ENCODE measurements around the gene NT5DC2. TPM values are rescaled to one million over a fixed set of nuclear protein-coding genes. Genes with fewer than 3 reads are reported as not detected.

NT5DC2 gene
- polyA plus RNA-seq, 4 donors, result 4.9 to 46.9 (median 23.8) TPM

DNA sequence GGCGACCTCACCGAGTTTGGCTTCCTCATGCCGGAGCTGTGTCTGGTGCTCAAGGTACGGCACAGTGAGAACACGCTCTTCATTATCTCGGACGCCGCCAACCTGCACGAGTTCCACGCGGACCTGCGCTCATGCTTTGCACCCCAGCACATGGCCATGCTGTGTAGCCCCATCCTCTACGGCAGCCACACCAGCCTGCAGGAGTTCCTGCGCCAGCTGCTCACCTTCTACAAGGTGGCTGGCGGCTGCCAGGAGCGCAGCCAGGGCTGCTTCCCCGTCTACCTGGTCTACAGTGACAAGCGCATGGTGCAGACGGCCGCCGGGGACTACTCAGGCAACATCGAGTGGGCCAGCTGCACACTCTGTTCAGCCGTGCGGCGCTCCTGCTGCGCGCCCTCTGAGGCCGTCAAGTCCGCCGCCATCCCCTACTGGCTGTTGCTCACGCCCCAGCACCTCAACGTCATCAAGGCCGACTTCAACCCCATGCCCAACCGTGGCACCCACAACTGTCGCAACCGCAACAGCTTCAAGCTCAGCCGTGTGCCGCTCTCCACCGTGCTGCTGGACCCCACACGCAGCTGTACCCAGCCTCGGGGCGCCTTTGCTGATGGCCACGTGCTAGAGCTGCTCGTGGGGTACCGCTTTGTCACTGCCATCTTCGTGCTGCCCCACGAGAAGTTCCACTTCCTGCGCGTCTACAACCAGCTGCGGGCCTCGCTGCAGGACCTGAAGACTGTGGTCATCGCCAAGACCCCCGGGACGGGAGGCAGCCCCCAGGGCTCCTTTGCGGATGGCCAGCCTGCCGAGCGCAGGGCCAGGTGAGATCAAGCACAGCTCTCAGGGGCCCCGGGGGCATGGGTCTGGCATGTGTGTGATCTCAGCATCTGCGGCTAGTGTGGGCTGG lies 45.6 kb downstream of the NT5DC2 start:
- H3K4me3 ChIP-seq (ENCODE audit: low read depth in 1 of 3, low read length in 3 of 3), result no peak overlapping the region
- WGBS, 3 donors, result 96 to 97% (median 97%) methylated on average over 58 to 59 of the region's 59 CpGs
- peaks cover 2 to 96% (median 22%) of the 10 kb centered on the region in 3 donors for H3K36me3 ChIP-seq (ENCODE audit: control insufficient read depth in 3 of 3, insufficient read depth in 2 of 3, low read depth in 1 of 3, low read length in 3 of 3)
- FAIRE-seq, result no peak
- no peaks in the 10 kb centered on the region for H3K4me1 ChIP-seq (ENCODE audit: control insufficient read depth in 3 of 3, insufficient read depth in 2 of 3, low read depth in 1 of 3, low read length in 2 of 3)
- H3K9me3 ChIP-seq (ENCODE audit: control insufficient read depth in 2 of 2, insufficient read depth in 1 of 2, low read depth in 1 of 2, low read length in 1 of 2), result no peaks in the 10 kb centered on the region
- no peak overlapping the region for H3K27ac ChIP-seq (ENCODE audit: low read depth in 1 of 3, low read length in 2 of 3)
- DNase-seq, result no peak
- H3K27me3 ChIP-seq (ENCODE audit: control insufficient read depth in 3 of 3, insufficient read depth in 3 of 3, low read length in 3 of 3), result no peaks in the 10 kb centered on the region

DNA sequence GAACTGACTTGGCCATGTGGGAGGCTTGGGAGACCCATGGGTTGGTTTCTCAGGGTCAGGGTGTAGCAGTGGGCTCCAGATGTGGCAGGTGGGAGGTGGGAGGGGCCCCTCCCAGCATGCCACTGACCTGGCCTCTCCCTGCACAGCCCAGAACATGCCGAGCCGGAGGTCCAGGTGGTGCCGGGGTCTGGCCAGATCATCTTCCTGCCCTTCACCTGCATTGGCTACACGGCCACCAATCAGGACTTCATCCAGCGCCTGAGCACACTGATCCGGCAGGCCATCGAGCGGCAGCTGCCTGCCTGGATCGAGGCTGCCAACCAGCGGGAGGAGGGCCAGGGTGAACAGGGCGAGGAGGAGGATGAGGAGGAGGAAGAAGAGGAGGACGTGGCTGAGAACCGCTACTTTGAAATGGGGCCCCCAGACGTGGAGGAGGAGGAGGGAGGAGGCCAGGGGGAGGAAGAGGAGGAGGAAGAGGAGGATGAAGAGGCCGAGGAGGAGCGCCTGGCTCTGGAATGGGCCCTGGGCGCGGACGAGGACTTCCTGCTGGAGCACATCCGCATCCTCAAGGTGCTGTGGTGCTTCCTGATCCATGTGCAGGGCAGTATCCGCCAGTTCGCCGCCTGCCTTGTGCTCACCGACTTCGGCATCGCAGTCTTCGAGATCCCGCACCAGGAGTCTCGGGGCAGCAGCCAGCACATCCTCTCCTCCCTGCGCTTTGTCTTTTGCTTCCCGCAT lies 46.4 kb downstream of the NT5DC2 start:
- Histone ChIP-seq H3K4me1 (ENCODE audit: control insufficient read depth in 3 of 3, insufficient read depth in 2 of 3, low read depth in 1 of 3, low read length in 2 of 3) (no peaks in the 10 kb centered on the region), H3K9me3 (ENCODE audit: control insufficient read depth in 2 of 2, insufficient read depth in 1 of 2, low read depth in 1 of 2, low read length in 1 of 2) (no peaks in the 10 kb centered on the region), H3K4me3 (ENCODE audit: low read depth in 1 of 3, low read length in 3 of 3) (no peak overlapping the region), H3K27me3 (ENCODE audit: control insufficient read depth in 3 of 3, insufficient read depth in 3 of 3, low read length in 3 of 3) (no peaks in the 10 kb centered on the region), H3K36me3 (ENCODE audit: control insufficient read depth in 3 of 3, insufficient read depth in 2 of 3, low read depth in 1 of 3, low read length in 3 of 3) (peaks cover under 1 to 96% (median 17%) of the 10 kb centered on the region in 3 donors), H3K27ac (ENCODE audit: low read depth in 1 of 3, low read length in 2 of 3) (no peak overlapping the region)
- FAIRE-seq, result no peak
- DNase-seq, result no peak
- 93 to 95% (median 94%) methylated on average over 26 to 31 of the region's 31 CpGs for WGBS, 3 donors

DNA sequence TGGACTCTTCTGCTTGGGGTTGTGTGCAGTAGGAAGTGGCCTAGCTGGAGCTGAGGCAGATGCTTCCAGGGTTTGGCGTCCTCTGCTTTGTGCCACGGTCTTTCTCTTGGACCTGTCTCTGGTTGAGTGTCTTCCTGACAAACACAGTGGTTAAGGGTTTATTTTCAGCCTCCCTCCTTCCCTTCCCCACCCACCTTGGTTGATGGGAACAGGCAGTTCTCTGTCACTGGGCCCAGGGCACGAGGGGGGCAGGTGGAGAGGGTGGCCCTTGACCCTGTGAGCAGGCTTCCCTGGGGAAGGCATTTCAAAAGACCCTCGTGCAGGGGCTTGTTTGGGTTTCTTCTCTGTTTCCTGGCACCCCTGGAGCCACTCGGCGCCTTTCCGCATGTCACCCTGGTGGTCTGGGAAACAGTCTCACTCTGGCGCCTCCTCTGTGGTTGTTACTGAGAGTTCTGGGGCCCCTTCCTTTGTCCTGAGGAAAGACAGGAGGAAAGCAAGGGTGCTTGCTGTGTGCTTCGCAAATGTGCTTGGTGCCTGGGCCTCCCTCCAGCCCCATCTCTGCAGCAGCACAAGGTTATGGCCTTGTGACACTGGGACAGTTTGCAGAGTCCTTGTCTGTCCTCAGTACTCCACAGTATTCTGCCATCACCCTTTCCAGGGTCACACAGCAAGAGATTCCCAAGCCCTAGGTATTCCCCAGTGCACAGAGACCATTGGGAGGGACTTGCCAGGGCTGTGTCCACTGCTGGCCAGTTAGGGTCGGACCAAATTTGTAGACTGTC lies 48.8 kb downstream of the NT5DC2 start:
- Histone ChIP-seq H3K27ac (ENCODE audit: low read depth in 1 of 3, low read length in 2 of 3) (no peak overlapping the region), H3K4me3 (ENCODE audit: low read depth in 1 of 3, low read length in 3 of 3) (no peak overlapping the region), H3K4me1 (ENCODE audit: control insufficient read depth in 3 of 3, insufficient read depth in 2 of 3, low read depth in 1 of 3, low read length in 2 of 3) (no peaks in the 10 kb centered on the region), H3K36me3 (ENCODE audit: control insufficient read depth in 3 of 3, insufficient read depth in 2 of 3, low read depth in 1 of 3, low read length in 3 of 3) (peaks cover 2 to 96% (median 19%) of the 10 kb centered on the region in 3 donors), H3K27me3 (ENCODE audit: control insufficient read depth in 3 of 3, insufficient read depth in 3 of 3, low read length in 3 of 3) (no peaks in the 10 kb centered on the region), H3K9me3 (ENCODE audit: control insufficient read depth in 2 of 2, insufficient read depth in 1 of 2, low read depth in 1 of 2, low read length in 1 of 2) (no peaks in the 10 kb centered on the region)
- DNase-seq, result no peak
- no peak for FAIRE-seq
- 82 to 90% (median 88%) methylated on average over 10 of the region's 10 CpGs for WGBS, 3 donors

DNA sequence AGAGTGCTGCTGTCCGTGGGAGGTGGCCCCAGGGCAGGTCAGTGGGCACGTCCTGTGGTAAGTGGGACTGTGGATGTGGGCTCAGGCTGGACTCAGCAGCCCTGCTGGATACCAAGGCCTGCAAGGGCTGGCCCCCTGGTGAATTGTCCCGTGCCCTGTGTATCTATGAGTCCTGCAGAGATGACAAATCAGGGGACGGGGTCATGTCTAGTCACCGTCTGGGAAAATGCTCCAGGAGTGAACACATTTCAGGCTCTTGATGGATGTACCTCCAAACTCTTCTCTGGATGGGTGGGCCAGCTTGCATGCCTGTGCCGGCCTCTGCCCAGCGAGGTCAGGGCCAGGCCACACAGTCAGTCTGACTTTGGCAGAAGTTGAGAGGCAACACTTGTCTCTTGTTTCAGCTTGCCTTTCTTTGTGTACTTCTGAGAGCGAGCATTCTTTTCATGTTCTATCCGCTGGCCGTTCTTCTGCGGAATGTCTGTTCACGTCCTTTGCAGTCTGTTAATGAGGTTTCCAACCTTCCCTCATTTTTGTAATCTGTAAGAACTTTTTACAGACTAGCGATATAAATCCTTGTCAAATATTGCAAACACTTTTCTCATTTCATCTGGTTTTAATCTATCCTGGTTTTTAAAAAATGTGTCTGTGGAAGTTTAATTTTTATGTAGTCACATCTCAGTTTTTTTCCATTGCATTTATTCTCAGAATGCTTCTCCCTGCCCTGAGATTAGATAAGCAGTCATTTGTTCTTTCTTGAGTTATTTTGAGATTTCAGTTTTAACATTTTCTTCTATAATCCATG lies 49.9 kb downstream of the NT5DC2 start:
- Histone ChIP-seq H3K36me3 (ENCODE audit: control insufficient read depth in 3 of 3, insufficient read depth in 2 of 3, low read depth in 1 of 3, low read length in 3 of 3) (peaks cover 2 to 96% (median 17%) of the 10 kb centered on the region in 3 donors), H3K4me1 (ENCODE audit: control insufficient read depth in 3 of 3, insufficient read depth in 2 of 3, low read depth in 1 of 3, low read length in 2 of 3) (no peaks in the 10 kb centered on the region), H3K27ac (ENCODE audit: low read depth in 1 of 3, low read length in 2 of 3) (no peak overlapping the region), H3K9me3 (ENCODE audit: control insufficient read depth in 2 of 2, insufficient read depth in 1 of 2, low read depth in 1 of 2, low read length in 1 of 2) (no peaks in the 10 kb centered on the region), H3K4me3 (ENCODE audit: low read depth in 1 of 3, low read length in 3 of 3) (no peak overlapping the region), H3K27me3 (ENCODE audit: control insufficient read depth in 3 of 3, insufficient read depth in 3 of 3, low read length in 3 of 3) (no peaks in the 10 kb centered on the region)
- 81 to 94% (median 93%) methylated on average over 12 to 13 of the region's 13 CpGs for WGBS, 3 donors
- FAIRE-seq (no peak), DNase-seq (no peak)

DNA sequence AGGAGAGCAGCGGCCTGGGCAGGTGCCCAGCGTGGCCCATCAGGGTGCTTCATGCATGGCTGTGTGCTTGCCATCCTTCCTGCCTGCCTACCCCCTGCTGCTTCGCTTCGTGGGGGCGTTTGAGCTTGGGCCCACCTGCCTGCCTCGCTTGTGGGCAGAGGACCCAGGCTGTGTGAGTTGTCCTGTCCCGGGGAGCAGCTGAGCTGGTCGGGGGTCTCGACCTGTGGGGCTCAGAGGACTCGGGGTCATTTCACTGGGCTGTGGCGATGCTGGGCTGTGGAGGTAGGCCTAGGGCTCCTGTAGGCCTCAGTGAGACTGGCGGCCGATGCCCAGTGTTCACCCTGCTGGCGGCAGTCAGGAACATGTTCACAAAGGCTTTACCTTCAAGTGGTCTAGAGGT lies 50.6 kb downstream of the NT5DC2 start:
- no peak for FAIRE-seq
- Histone ChIP-seq H3K4me1 (ENCODE audit: control insufficient read depth in 3 of 3, insufficient read depth in 2 of 3, low read depth in 1 of 3, low read length in 2 of 3) (no peaks in the 10 kb centered on the region), H3K4me3 (ENCODE audit: low read depth in 1 of 3, low read length in 3 of 3) (no peak overlapping the region), H3K27me3 (ENCODE audit: control insufficient read depth in 3 of 3, insufficient read depth in 3 of 3, low read length in 3 of 3) (no peaks in the 10 kb centered on the region), H3K36me3 (ENCODE audit: control insufficient read depth in 3 of 3, insufficient read depth in 2 of 3, low read depth in 1 of 3, low read length in 3 of 3) (peaks cover 2 to 96% (median 23%) of the 10 kb centered on the region in 3 donors), H3K27ac (ENCODE audit: low read depth in 1 of 3, low read length in 2 of 3) (no peak overlapping the region), H3K9me3 (ENCODE audit: control insufficient read depth in 2 of 2, insufficient read depth in 1 of 2, low read depth in 1 of 2, low read length in 1 of 2) (no peaks in the 10 kb centered on the region)
- 88 to 91% (median 89%) methylated on average over 14 of the region's 14 CpGs for WGBS, 3 donors
- no peak for DNase-seq

DNA sequence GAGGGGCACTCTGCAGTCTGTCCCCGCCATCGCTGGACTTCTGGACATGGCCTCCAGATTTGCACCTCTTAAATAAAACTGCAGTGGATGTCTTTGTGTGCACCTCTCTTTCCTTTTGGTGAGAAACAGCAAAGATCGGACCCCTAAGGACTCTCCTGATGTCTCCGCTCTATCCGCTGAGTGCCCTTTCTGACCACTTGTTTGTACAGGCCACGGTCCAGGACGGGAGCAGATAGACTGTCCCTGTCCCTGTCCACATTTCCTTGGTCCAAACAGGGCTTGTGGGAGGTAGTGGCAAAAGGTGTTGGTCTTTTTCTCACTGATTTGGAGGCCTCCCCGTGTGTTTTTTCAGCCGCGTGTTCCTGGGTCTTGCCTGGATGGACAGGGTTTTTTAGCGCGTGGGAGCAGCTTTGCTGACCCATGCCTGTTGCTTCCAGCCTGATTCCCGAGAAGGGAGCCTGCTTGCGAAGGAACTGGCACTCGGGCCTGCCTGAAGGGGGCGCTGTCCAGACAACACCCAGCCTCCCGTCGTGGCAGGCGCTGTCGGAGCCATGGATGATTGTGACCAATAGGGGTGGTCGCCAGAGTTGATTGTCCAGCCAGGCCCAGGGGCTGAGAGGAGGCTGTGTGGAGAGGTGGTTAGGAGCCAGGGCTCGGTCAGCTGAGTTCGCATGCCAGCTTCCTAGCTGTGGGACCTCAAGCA lies 51.7 kb downstream of the NT5DC2 start:
- 88 to 91% (median 91%) methylated on average over 23 of the region's 23 CpGs for WGBS, 3 donors
- no peaks in the 10 kb centered on the region for H3K9me3 ChIP-seq (ENCODE audit: control insufficient read depth in 2 of 2, insufficient read depth in 1 of 2, low read depth in 1 of 2, low read length in 1 of 2)
- FAIRE-seq (no peak), DNase-seq (no peak)
- H3K4me1 ChIP-seq (ENCODE audit: control insufficient read depth in 3 of 3, insufficient read depth in 2 of 3, low read depth in 1 of 3, low read length in 2 of 3), result no peaks in the 10 kb centered on the region
- H3K4me3 ChIP-seq (ENCODE audit: low read depth in 1 of 3, low read length in 3 of 3), result no peak overlapping the region
- H3K27me3 ChIP-seq (ENCODE audit: control insufficient read depth in 3 of 3, insufficient read depth in 3 of 3, low read length in 3 of 3), result no peaks in the 10 kb centered on the region
- no peak overlapping the region for H3K27ac ChIP-seq (ENCODE audit: low read depth in 1 of 3, low read length in 2 of 3)
- H3K36me3 ChIP-seq (ENCODE audit: control insufficient read depth in 3 of 3, insufficient read depth in 2 of 3, low read depth in 1 of 3, low read length in 3 of 3), result peaks cover 6 to 96% (median 28%) of the 10 kb centered on the region in 3 donors

DNA sequence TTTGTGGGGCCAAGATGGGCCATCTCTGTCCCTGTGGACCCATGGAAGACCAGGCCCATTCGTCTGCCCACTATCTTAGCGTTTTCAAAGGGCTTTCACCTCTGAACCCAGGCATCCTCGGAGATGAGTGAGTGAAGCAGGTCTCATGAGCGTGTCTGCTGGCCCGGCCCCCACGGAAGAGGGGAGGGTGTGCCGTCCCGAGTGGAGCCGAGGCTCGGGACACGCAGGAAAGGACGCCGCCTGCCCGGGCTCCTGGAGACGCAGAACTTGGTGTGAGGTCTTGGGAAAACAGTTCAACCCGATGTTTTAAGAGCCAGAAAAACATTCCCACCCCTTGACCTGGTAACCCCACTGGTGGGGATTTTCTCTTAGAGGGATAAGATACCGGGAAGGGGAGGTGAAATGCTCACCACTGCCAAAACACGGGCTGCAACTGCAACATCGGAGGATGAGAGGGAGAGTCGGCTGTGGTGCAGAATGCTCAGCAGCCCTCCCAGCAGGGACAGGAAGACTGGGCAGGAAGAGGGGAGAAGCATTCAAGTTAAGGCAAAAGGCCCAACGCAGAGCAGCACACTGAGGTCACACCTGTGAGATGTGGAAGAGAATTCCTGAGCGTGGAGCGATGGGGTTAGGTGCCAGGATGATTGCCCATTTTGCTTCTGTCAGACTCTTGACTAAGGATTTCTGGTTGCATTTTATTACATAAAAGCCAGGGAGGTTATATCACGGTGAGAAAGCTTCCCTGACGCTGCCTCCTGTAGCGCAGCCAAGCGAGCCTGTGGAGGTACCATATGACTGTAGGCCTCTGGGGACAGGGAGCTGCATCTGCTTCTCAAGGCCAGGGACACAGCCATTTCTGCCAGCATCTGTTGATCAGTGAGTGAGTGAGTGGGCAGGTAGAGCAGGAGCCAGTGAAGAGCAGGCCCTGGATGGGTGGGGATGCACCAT lies 52.6 kb downstream of the NT5DC2 start:
- FAIRE-seq (no peak), DNase-seq (no peak)
- WGBS, 3 donors, result 85 to 93% (median 89%) methylated on average over 27 of the region's 27 CpGs
- H3K27ac ChIP-seq (ENCODE audit: low read depth in 1 of 3, low read length in 2 of 3), result no peak overlapping the region
- H3K9me3 ChIP-seq (ENCODE audit: control insufficient read depth in 2 of 2, insufficient read depth in 1 of 2, low read depth in 1 of 2, low read length in 1 of 2), result no peaks in the 10 kb centered on the region
- no peaks in the 10 kb centered on the region for H3K4me1 ChIP-seq (ENCODE audit: control insufficient read depth in 3 of 3, insufficient read depth in 2 of 3, low read depth in 1 of 3, low read length in 2 of 3)
- peaks cover 11 to 96% (median 29%) of the 10 kb centered on the region in 3 donors for H3K36me3 ChIP-seq (ENCODE audit: control insufficient read depth in 3 of 3, insufficient read depth in 2 of 3, low read depth in 1 of 3, low read length in 3 of 3)
- no peak overlapping the region for H3K4me3 ChIP-seq (ENCODE audit: low read depth in 1 of 3, low read length in 3 of 3)
- no peaks in the 10 kb centered on the region for H3K27me3 ChIP-seq (ENCODE audit: control insufficient read depth in 3 of 3, insufficient read depth in 3 of 3, low read length in 3 of 3)
